SK-N-SH (cell line): ENCODE measurements around the gene COL4A2. TPM values are rescaled to one million over a fixed set of nuclear protein-coding genes. Genes with fewer than 3 reads are reported as not detected.

Source experiments
- CTCF ChIA-PET: fragments of 300-600, 350-600 bp; formaldehyde crosslinking; extraction: SDS; loops from one replicate; lab custom pipeline; 2021; lab: Yijun Ruan, JAX
- POLR2A ChIA-PET: fragments of 350-600 bp; sonication (Branson Sonifier 250); formaldehyde crosslinking; extraction: SDS; loops from one replicate; lab custom pipeline; 2020; ENCODE audit warnings: antibody characterized with exemption, inconsistent platforms; lab: Yijun Ruan, JAX
- DNase-seq: peaks from one replicate; pipeline ENCODE4 v3.0.0; 2012
- H2AFZ ChIP-seq: fragments of 200-600 bp; sonication (generic); 2 replicates; pipeline ENCODE4 v1.8.1; 2016; ENCODE audit warnings: antibody characterized with exemption, mild to moderate bottlenecking, low read depth
- H3F3A ChIP-seq: fragments of 200-600 bp; sonication (generic); replicated peaks from 2 replicates; pipeline ENCODE3; 2016; ENCODE audit warnings: antibody characterized with exemption, mild to moderate bottlenecking; ENCODE audit not compliant: insufficient read depth
- H3K27ac ChIP-seq, 2 experiments: fragments of 200-500 bp in 1 of 2; fragments of 200-600 bp in 1 of 2; sonication (Bioruptor generic) in 1 of 2; sonication (generic), shearing (Covaris generic) in 1 of 2; 2 replicates each; pipeline versions ENCODE4 v1.5.1 to v1.6.1; 2014 to 2016; ENCODE audit warnings: low read depth in 2 of 2, inconsistent platforms in 1 of 2, low read length in 1 of 2, mild to moderate bottlenecking in 1 of 2, mixed read lengths in 1 of 2
- H3K27me3 ChIP-seq: fragments of 200-600 bp; sonication (generic), shearing (Covaris generic); 2 replicates; pipeline ENCODE4 v1.6.1; 2016; ENCODE audit warnings: mixed run types; ENCODE audit not compliant: insufficient read depth
- H3K36me3 ChIP-seq, 2 experiments: fragments of 200-500 bp in 1 of 2; fragments of 200-600 bp in 1 of 2; sonication (Bioruptor generic) in 1 of 2; sonication (generic) in 1 of 2; replicated peaks in 1 of 2; 2 replicates each; pipeline versions ENCODE3 to v1.5.1; 2014 to 2016; ENCODE audit warnings: low read length in 1 of 2, mild to moderate bottlenecking in 1 of 2; ENCODE audit not compliant: insufficient read depth in 2 of 2, control insufficient read depth in 1 of 2
- H3K4me1 ChIP-seq, 2 experiments: fragments of 200-500 bp in 1 of 2; fragments of 200-600 bp in 1 of 2; sonication (Bioruptor generic) in 1 of 2; sonication (generic), shearing (Covaris generic) in 1 of 2; 2 replicates each; pipeline versions ENCODE4 v1.5.1 to v1.6.1; 2014 to 2016; ENCODE audit warnings: low read depth in 1 of 2, low read length in 1 of 2, mixed run types in 1 of 2; ENCODE audit not compliant: insufficient read depth in 2 of 2, control insufficient read depth in 1 of 2
- H3K4me2 ChIP-seq: fragments of 200-600 bp; sonication (generic), shearing (Covaris generic); 2 replicates; pipeline ENCODE4 v1.6.1; 2017; ENCODE audit warnings: mixed run types
- H3K4me3 ChIP-seq, 2 experiments: fragments of 200-500 bp in 1 of 2; fragments of 200-600 bp in 1 of 2; sonication (Bioruptor generic) in 1 of 2; sonication (generic), shearing (Covaris generic) in 1 of 2; 2 replicates each; pipeline versions ENCODE4 v1.5.1 to v1.8.1; 2014 to 2016; ENCODE audit warnings: low read depth in 2 of 2, inconsistent platforms in 1 of 2, low read length in 1 of 2, mild to moderate bottlenecking in 1 of 2, mixed read lengths in 1 of 2, moderate library complexity in 1 of 2
- H3K79me2 ChIP-seq: fragments of 200-600 bp; sonication (generic); 2 replicates; pipeline ENCODE4 v1.8.1; 2017; ENCODE audit warnings: mild to moderate bottlenecking; ENCODE audit not compliant: insufficient read depth
- H3K9ac ChIP-seq: fragments of 200-600 bp; sonication (generic); 2 replicates; pipeline ENCODE4 v1.6.1; 2017; ENCODE audit warnings: mixed run types
- H3K9me2 ChIP-seq: fragments of 200-600 bp; sonication (generic); 2 replicates; pipeline ENCODE4 v1.6.1; 2017; ENCODE audit warnings: mixed run types
- H3K9me3 ChIP-seq: fragments of 200-600 bp; sonication (generic); 2 replicates; pipeline ENCODE4 v1.6.1; 2017; ENCODE audit warnings: mixed run types, mild to moderate bottlenecking, moderate library complexity
- H4K20me1 ChIP-seq: fragments of 200-600 bp; sonication (generic); 2 replicates; pipeline ENCODE4 v1.6.1; 2017; ENCODE audit warnings: mild to moderate bottlenecking, mixed run types; ENCODE audit not compliant: insufficient read depth
- CHD2 ChIP-seq: fragments of 150-350 bp; IDR thresholded peaks from 2 replicates; pipeline ENCODE4 v1.6.1; 2018; ENCODE audit warnings: low read length; ENCODE audit not compliant: partially characterized antibody
- ELF1 ChIP-seq: IDR thresholded peaks from 2 replicates; pipeline ENCODE4 v1.4.0; 2012
- EP300 ChIP-seq, 2 experiments: IDR thresholded peaks; 2 replicates each; pipeline versions ENCODE4 v1.4.0 to v1.6.1; 2012; ENCODE audit warnings: borderline replicate concordance in 1 of 2, low read depth in 1 of 2, low read length in 1 of 2
- FOXJ3 ChIP-seq: sonication (generic); formaldehyde crosslinking; IDR thresholded peaks from 2 replicates; pipeline ENCODE4 v1.5.1; 2020; ENCODE audit warnings: mild to moderate bottlenecking, missing genetic modification reagents
- FOXM1 ChIP-seq: IDR thresholded peaks from 2 replicates; pipeline ENCODE4 v1.4.0; 2012; ENCODE audit warnings: low read depth, mild to moderate bottlenecking
- GABPA ChIP-seq: IDR thresholded peaks from 2 replicates; pipeline ENCODE4 v1.4.0; 2012; ENCODE audit warnings: low read depth, mild to moderate bottlenecking
- GATA2 ChIP-seq: sonication (generic); formaldehyde crosslinking; IDR thresholded peaks from 2 replicates; pipeline ENCODE4 v1.5.0; 2020; ENCODE audit warnings: mild to moderate bottlenecking, missing genetic modification reagents
- JUND ChIP-seq: IDR thresholded peaks from 2 replicates; pipeline ENCODE4 v1.4.0; 2012
- MXI1 ChIP-seq: IDR thresholded peaks from 2 replicates; pipeline ENCODE4 v1.6.1; 2012; ENCODE audit warnings: mild to moderate bottlenecking, low read depth, low read length, improper control_type of control experiment
- NFIC ChIP-seq: IDR thresholded peaks from 2 replicates; pipeline ENCODE4 v1.4.0; 2012; ENCODE audit warnings: borderline replicate concordance
- RFX5 ChIP-seq: IDR thresholded peaks from 2 replicates; pipeline ENCODE4 v1.6.1; 2012; ENCODE audit warnings: mild to moderate bottlenecking, improper control_type of control experiment, low read length
- SIN3A ChIP-seq: IDR thresholded peaks from 2 replicates; pipeline ENCODE4 v1.6.1; 2012; ENCODE audit warnings: low read depth, mild to moderate bottlenecking, low read length, moderate library complexity, borderline replicate concordance
- SMC3 ChIP-seq: IDR thresholded peaks from 2 replicates; pipeline ENCODE4 v1.6.1; 2012; ENCODE audit warnings: low read depth, low read length, improper control_type of control experiment
- WGBS: methylation state at CpG from one replicate; pipeline ENCODE4 v1.1.6; 2017; ENCODE audit warnings: low lambda C conversion rate; 5-methylcytosine and 5-hydroxymethylcytosine counted together
- polyA plus RNA-seq, 3 experiments: library from polyadenylated mRNA; depleted of rRNA; stranded (reverse); fragments of >200 nt; gene quantifications; 2 replicates each; pipeline ENCODE4 v1.2.3, GENCODE V29; 2012
- TF ChIP-seq, protein P1 (sequence below): IDR thresholded peaks from 2 replicates; pipeline ENCODE4 v1.6.1; 2012; ENCODE audit warnings: mild to moderate bottlenecking, low read depth, low read length, moderate library complexity
- TF ChIP-seq, protein P2 (sequence below): fragments of 150-350 bp; IDR thresholded peaks from 2 replicates; pipeline ENCODE4 v1.6.1; 2017; ENCODE audit warnings: antibody characterized with exemption, low read length, low read depth, borderline replicate concordance
- TF ChIP-seq, protein P3 (sequence below): fragments of 200-600 bp; sonication (generic); IDR thresholded peaks from 2 replicates; pipeline ENCODE4 v1.6.1; 2017; ENCODE audit warnings: antibody characterized with exemption, mild to moderate bottlenecking, moderate library complexity

Gene COL4A2
- polyA plus RNA-seq, 1 of the 3 experiments (the other 2 are of a cell fraction), result 137 TPM

DNA sequence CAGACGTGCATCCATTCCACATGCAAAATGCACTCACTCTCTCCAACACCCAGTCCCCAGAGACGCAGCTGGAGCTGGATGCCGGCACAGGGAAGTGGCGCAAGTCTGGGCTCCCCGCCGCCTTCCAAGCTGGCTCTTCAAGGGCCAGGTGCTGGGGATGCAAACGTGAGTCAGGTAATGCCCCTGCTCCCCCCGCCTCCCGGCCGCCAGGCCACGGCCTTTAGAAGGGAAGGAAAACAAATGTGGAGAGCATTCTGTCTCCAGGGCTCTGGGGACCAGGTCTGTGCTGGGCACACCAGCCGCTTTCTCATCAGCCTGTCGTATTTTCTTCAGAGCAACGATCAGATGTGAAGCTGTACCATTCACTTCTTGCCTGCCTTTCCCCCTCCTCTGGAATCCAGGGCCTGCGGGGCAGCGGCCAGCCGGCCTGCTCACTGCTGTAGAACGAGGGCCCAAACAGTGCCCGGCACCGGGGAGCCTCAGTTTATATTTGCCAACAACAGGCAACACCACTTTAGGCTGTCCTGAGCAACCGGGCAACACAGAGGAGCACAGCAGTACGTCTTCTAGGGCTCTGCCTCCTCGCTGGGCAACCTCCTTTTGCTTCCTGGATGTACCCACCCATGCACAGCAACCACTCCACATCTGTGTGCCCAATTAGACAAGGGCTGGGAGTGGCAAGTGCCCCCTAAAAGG lies 250.7 kb downstream of the COL4A2 start (continued):
- no peak for TF ChIP-seq FOXJ3 (CRISPR knock-in tag)
- TF ChIP-seq GATA2, result no peak
- TF ChIP-seq SIN3A, result no peak
- TF ChIP-seq FOXM1, result no peak
- TF ChIP-seq CHD2, result no peak
- TF ChIP-seq GABPA, result no peak
- no peak for TF ChIP-seq SMC3
- TF ChIP-seq, all 33 proteins: peak for 0

DNA sequence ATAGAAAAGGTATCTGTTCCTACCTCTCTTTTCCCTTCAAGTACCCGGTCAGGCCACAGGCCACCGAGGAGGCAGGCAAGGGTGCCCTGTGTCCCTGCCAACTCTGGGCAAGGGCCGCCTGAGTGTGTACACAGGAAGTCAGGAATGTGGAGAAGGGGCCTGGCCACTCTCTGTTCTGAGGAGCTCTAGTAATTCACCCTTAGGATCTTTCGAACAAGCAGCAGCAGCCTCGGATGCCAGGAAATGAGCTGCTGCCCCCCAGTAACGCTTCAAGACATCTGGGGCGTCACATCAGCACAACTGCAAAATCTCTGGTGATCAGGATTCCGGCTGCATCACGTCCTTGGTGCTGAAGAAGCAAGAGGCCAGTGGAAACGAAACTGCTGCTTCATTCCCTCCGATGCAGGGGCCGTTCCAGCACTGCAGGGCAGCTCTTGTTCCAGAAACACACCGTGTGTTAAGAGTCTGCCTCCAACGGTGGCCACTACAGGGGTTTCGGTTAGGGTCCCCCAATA lies 252.4 kb downstream of the COL4A2 start:
- Histone ChIP-seq H3F3A (peaks cover 15% of the 10 kb centered on the region), H2AFZ (no peak overlapping the region), H3K4me1 (peaks cover 0 to 7% of the 10 kb centered on the region in 2 experiments; a peak in 1 of 4 replicates)
- POLR2A ChIA-PET, result no interaction called here
- TF ChIP-seq CHD2 (no peak), GATA2 (no peak), RFX5 (no peak), ELF1 (no peak), JUND (no peak), EP300 (IDR thresholded peaks at IDR 0.05; ENCODE audit: borderline replicate concordance in 1 of 2, low read depth in 1 of 2, low read length in 1 of 2) (no peak), SIN3A (no peak), NFIC (no peak), MXI1 (no peak)
- TF ChIP-seq, protein P1, sequence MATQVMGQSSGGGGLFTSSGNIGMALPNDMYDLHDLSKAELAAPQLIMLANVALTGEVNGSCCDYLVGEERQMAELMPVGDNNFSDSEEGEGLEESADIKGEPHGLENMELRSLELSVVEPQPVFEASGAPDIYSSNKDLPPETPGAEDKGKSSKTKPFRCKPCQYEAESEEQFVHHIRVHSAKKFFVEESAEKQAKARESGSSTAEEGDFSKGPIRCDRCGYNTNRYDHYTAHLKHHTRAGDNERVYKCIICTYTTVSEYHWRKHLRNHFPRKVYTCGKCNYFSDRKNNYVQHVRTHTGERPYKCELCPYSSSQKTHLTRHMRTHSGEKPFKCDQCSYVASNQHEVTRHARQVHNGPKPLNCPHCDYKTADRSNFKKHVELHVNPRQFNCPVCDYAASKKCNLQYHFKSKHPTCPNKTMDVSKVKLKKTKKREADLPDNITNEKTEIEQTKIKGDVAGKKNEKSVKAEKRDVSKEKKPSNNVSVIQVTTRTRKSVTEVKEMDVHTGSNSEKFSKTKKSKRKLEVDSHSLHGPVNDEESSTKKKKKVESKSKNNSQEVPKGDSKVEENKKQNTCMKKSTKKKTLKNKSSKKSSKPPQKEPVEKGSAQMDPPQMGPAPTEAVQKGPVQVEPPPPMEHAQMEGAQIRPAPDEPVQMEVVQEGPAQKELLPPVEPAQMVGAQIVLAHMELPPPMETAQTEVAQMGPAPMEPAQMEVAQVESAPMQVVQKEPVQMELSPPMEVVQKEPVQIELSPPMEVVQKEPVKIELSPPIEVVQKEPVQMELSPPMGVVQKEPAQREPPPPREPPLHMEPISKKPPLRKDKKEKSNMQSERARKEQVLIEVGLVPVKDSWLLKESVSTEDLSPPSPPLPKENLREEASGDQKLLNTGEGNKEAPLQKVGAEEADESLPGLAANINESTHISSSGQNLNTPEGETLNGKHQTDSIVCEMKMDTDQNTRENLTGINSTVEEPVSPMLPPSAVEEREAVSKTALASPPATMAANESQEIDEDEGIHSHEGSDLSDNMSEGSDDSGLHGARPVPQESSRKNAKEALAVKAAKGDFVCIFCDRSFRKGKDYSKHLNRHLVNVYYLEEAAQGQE, result no peak
- TF ChIP-seq, protein P2, sequence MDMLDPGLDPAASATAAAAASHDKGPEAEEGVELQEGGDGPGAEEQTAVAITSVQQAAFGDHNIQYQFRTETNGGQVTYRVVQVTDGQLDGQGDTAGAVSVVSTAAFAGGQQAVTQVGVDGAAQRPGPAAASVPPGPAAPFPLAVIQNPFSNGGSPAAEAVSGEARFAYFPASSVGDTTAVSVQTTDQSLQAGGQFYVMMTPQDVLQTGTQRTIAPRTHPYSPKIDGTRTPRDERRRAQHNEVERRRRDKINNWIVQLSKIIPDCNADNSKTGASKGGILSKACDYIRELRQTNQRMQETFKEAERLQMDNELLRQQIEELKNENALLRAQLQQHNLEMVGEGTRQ, result no peak
- TF ChIP-seq, protein P3, sequence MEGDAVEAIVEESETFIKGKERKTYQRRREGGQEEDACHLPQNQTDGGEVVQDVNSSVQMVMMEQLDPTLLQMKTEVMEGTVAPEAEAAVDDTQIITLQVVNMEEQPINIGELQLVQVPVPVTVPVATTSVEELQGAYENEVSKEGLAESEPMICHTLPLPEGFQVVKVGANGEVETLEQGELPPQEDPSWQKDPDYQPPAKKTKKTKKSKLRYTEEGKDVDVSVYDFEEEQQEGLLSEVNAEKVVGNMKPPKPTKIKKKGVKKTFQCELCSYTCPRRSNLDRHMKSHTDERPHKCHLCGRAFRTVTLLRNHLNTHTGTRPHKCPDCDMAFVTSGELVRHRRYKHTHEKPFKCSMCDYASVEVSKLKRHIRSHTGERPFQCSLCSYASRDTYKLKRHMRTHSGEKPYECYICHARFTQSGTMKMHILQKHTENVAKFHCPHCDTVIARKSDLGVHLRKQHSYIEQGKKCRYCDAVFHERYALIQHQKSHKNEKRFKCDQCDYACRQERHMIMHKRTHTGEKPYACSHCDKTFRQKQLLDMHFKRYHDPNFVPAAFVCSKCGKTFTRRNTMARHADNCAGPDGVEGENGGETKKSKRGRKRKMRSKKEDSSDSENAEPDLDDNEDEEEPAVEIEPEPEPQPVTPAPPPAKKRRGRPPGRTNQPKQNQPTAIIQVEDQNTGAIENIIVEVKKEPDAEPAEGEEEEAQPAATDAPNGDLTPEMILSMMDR, result no peak
- TF ChIP-seq, all 33 proteins: peak for 0
- no peaks in the 10 kb centered on the region for H3K36me3 ChIP-seq
- H3K9ac ChIP-seq, result no peak overlapping the region
- no peak for DNase-seq
- H3K4me3 ChIP-seq, result no peak overlapping the region
- CTCF ChIA-PET, result interaction anchor here (1.1 to 1.3 kb wide), 2 partner anchors 19 to 508 kb away, joined by 3 read pairs; no protein-coding TSS in a partner anchor
- H4K20me1 ChIP-seq, result no peaks in the 10 kb centered on the region
- no peaks in the 10 kb centered on the region for H3K27me3 ChIP-seq
- no peak overlapping the region for H3K27ac ChIP-seq
- H3K79me2 ChIP-seq, result no peaks in the 10 kb centered on the region
- 96% methylated on average over 10 of the region's 15 CpGs for WGBS
- H3K9me3 ChIP-seq, result no peaks in the 10 kb centered on the region
- H3K9me2 ChIP-seq, result no peaks in the 10 kb centered on the region
- H3K4me2 ChIP-seq, result 0 out of 2 replicates have a peak overlapping the region, but pooled peaks have one; percentile 84
